NOMO-1 (cell line): ENCODE results near the gene ANKRD23.
A peak's percentile ranks its signal among the peaks of the same experiment; 100 is the strongest.

Experiments
- DNase-seq, 2 experiments: peaks; one replicate each; lab custom pipeline; 2025; ENCODE audit not compliant: unreplicated experiment in 2 of 2; lab: John Stamatoyannopoulos, UW

ANKRD23 gene

DNA sequence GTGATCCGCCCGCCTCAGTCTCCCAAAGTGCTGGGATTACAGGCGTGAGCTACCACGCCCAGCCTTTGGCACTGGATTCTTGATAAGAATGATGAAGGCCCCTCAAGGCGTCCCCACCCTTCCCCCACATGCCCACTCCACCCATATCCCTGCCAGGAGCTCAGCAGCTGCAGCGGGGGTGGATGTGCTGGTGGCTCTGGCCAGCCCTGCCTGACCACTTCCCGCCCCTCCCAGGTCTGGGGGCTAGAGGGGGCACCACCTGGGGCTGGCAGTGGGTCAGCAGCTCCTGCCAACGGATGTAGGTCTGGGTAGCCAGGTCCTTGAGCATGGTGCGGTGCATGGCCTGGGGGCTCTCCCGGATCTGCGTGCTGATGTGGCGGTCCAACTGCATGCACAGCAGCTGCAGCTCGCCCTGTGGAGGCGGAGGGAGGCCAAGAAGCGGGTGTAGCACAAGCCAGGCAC, 33.8 kb upstream of the ANKRD23 start:
- no peak for DNase-seq

DNA sequence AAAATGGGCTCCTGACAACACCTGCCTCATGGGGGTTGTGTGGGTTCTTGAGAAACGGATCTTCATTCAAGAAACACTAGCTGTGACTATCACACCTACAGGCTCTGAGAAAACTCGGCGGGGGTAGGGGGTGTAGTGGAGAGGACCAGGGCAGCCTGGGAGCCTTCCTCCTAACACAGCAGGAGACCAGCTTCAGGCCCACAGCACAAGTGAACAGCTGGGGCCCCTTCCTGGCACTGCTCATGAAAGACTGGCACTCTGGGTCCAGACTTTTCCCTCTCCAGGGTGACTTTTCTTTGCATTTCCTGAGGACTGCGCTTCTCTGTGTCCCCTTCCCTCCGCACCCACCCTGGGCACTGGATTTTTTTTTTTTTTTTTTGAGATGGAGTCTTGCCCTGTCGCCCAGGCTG, 33.2 kb upstream of the ANKRD23 start:
- DNase-seq: no peak

DNA sequence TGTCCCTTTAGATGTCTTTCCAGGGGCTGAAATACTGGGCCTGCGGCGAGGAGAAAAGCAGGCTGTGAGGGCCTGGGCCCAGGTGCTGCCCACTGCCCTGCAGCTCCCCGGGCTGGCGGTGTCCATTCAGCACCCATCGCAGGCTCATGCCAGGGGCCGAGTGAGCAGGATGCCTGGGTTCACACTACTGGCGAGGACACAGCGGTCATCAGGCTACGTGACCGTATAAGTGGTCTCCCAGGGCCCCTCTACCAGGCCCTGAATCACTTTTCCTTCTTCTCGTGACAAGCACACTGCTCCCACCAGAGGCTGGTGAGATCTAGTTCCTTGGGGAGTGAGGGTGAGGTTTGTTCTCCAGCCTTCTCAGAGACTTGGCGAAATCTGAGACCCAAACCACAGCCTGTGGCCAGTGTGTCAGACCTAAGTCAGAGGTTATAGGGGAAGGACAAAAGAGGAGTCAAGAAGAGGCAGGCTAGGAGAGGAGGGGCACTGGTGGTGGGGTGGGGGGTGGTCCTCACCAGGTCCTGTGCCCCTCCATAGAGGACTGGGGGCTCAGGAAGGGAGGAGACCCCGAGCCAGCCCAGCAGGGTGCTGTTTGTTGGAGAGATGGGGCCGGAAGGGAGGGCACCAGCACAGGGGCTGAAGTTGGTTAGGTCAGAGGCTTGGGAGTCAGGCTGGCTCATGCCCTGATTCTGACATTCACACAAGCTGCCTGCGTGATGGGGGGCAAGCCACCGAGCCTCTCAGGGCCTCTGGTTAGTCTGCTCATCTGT, 32.6 kb upstream of the ANKRD23 start:
- DNase-seq: no peak

DNA sequence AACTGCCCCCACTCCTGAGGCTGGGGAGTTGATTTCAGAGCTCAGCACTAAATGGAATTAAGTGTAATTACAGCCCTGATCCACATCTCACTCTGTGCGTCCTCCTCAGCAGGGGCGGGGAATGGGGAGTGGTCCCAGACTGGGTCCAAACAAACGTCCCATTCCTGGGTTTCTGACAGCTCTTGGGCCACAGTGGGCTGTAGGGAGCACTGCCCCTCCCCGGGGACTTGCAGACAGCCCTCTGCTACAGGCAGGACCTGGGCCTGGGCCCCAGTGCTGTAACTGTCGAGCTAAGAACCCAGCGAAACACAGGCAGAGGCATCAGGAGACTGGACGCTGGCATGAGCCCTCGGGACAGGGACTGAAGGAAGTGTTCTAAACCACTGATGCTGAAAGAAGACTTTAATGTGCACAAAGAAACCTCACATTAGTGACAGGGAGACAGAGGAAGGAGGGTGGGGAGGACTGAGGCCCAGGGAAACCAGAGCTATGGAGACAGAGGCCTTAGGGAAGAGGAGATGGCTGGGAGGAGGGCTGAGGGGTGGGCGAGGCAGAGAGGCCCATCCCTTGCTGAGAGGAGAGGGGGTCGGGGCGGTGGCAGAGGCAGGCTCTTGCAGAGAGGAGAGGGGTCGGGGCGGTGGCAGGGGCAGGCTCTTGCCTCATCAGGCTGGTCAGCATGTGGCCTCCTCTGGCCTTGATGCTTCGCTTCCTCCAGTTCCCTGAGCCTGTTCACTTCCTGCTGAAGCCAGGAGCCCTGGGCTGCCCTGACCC, 31.9 kb upstream of the ANKRD23 start:
- DNase-seq: no peak

DNA sequence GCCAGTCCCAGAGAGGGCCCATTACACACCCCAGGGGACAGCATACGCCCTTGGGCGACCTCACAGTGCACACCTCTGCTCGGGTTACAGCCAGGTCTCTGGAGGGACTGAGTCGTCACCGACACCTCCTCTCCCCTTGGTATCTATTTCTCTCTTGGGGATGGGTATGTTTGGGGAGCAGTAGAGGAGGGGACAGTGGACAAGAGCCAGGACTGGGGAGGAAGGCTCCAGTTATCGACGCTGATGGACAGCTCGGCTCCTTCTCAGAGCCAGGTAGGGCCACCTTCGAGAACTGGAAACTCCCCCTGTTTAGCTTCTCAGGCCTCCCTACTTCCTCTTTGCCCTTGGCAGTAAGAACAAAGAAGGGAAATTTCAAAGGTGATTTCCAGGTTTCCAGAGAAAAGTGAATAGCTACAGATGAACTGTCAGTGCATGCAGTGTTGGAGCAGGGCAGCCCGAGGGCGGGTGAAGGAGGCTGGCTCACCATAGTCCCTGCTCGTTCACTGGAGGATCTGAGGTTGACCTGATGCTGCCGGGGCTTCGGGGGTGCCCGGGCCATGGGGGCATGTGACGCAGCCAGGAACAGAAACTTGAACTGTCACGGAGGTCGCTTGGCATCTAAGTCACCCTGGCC, 30.5 kb upstream of the ANKRD23 start:
- DNase-seq: peak; percentile 19 to 28

DNA sequence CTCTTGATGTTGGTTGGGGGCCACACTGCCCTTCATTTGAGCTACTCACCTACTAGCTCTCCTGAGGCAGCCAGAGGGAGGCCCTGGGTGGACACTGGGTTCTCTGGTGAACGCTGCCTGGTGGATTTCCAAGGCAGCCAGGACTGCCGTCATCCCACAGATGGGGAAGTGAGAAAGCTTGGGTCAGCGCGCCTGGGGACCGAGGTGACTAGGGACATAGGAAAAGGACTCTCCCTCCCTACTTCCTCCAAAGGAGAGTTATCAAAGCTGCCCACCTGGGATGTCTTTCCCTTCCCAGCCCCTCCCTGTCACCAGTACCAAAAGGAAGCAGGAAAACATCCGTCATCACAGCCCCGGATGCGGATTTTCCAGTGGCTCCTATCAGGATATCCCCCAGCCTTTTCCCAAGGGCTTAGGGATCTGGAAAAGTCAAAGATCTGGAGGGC, 29.9 kb upstream of the ANKRD23 start:
- peak in 1 of 2 experiments; percentile 18 for DNase-seq

DNA sequence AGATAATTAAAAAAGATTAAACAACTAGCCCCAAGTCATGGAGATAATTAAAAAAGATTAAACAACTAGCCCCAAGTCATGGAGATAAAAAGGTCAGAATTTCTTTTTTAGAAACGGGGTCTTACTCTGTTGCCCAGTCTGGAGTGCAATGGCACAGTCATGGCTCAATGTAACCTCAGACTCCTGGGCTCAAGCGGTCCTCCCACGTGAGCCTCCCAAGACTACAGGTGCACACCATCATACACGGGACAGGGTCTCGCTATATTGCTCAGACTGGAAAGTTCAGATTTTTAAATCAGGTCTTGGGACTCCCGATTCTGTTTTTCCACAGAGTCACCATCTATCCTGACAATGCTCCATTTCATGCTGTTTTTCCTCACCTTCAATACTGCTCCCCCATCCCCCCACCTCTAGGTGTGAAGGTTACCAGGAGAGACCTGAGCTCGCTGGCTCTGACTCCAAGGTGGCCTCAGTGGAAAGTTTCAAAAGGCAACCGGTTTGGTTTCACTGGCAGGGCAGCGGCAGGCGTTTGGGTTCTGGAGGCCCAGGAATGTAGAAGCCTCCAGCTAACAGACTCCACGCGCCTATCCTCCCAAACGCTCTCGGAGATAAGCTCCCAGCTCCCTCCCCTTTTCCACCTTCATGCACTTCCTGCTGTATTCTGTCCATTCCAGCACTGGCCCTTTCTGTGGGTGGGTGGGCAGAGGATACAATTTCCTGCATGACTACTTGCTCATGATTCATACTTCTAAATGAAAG, 28.9 kb upstream of the ANKRD23 start:
- DNase-seq: no peak

DNA sequence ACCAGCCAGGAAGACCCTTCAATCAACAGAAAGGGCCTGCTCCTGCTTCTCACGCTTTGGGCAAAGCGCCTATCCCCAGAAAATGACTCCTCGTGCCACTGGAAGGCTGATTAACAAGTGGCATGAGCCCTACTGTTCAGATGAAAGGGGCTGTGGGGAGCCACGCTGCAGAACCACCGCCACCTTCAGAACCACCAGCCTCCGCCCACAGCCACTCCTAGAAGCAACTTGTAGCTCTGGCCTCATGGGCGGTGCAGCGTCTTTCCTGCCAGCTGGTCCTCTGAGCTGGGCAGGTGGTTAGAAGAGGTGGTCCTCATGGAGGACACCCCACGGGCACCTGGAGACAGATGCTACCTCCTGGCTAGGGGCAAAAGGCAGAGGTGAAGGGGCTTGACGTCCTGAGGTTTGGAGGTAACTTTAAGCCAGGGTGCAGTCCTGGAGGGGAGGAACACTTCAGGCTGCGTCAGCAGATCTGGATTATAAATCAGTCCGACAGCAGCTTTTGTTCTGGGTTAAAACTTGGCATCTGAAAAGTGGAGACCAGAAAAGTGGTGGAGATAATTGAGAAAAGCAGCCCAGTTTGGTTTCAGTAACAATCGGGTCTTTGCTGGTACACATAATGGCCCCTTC, 26.9 kb upstream of the ANKRD23 start:
- peak in 1 of 2 experiments; percentile 12 for DNase-seq

DNA sequence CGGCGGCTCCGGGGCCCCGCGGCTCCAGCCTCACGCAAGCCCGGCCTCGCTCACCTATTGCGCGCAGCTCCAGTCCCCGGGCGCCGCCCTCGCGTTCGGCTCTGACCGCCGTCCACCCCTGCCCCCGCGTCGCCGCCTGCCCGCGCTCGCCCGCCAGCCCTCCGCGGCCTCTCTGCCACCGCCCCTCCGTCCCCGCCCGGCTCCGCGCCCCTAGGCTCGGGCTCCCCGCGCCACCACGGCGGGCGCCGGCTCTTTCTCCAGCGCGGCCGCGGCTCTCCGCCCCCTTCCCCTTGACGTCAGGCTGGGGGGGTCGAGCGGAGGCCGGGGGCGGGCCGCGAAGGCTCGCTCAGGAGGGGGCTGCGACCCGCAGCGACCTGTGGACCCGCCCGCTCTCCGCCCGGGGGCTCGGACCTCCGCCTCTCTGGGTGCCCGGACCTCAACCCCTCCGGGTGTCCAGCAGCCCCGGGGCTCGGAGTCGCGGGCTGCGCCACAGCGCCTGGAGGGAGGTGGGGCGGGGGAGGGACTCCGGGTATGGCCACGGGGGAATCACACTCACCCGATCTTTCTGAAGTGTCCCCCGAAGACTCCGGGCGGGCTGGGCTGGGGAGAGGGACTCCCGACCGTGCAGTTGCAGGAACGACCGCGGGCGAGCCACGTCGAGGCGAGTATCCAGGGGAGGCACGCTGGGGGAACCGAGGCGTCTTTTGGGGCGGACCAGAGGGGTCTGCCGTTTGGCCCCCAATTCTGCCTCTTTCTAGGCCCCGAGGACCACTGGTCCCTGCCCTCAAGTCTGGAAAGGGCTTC, 26.2 kb upstream of the ANKRD23 start, which contains the start of gene SEMA4C:
TSS of gene SEMA4C (minus strand) at position 259 of the 804 bp plus-strand sequence. CDS start 2,194 bp downstream, outside the sequence.
- DNase-seq: peak; percentile 20 to 55

DNA sequence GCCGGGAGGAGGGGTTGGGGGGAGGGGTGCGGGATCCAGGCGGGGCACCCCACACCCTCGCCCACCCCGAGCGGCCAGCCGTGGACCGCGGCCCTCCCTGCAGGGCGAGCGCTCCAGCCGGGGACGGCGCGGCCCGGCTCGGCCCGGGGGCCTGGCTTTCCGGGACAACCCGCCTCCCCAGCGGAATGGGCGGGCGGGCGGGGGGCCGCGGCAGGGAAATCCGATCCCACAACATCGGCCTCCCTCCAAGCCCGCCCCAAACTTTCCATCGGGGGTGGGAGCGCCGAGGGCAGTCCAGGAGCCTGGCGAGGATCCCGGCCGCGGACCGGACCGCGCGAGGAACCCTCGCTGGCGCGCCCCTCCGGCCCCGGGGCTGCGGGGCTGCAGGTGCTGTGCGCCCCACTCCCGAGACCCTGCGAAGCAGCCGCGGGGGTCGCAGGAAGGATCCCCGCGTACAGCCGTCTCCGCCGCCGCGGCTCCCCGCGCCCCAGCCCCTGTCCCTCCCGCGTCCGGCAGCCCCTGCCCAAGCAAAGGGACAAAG, 25.5 kb upstream of the ANKRD23 start:
- no peak for DNase-seq

DNA sequence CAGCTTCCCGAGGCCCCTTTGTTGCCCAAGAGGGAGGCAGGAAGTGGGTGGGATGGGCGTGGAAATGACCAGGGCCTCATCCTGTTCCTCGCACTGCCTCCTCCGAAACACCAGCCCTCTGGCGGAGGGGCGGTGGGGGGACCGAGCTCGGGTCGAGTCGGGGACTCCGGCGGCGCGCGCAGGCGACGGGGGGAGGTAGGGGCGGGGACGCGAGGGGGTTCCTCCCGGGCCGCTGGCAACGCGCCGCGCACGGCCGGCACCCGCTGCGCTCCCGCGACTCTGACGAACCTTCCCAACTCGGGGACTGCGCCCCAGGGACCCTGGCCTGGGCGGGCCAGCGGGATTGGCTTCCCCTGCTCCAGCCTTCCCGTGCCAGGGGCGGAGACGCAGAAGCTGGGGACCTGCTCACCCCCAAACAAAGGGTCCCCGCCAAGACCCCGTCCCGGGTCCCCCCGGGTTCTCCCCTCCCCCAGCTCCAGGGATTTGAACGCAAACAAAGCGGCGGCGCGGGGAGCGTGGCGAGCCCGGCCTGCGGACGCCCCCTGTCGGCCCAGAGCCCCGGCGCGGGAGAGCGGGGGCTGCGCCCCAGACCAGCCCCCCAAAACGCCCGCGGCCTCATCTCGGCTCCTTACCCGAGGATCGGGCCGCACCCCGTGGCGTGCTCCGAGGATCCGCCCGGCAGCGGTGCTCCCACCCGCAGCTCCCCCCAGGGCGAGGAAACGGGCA, 24.9 kb upstream of the ANKRD23 start:
- peak; percentile 71 to 82 for DNase-seq

DNA sequence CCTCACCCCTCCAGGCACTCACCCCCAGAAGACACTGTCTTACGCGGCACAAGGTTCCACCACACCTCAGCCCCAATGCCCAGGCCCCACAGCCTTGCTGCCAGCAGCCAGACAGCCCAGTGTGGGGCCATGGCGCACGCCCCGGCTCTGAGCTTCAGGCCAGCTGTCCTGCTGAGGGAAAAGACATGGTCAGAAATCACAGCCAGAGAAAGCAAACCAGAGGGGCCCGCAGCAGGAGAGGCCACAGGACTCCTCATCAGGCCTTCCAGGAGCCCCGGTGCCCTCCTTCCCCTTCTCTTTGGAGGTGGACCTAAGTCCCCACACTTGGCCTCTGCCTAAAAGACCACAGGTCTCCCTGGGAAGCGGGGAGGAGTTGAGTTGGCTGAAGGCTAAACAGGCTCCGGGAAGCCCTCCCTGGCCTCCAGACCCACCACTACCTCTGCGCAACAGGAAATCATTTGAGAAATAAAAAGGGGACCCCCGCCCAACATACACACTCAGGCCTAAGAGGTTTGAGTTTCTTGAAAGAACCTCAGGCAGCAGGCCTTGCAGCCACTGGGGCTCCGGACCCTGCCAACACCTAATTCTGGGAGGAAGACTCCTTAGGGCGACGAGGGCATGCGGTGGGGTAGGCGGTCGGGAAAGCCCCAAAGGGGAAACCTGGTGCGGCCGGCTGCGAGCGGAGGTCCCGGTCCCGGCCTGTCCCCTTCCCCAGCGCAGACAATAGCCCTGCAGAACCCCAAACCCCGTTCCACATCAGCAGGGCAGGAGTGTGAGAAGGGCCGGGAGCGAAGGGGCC, 24.1 kb upstream of the ANKRD23 start:
- peak; percentile 18 for DNase-seq

DNA sequence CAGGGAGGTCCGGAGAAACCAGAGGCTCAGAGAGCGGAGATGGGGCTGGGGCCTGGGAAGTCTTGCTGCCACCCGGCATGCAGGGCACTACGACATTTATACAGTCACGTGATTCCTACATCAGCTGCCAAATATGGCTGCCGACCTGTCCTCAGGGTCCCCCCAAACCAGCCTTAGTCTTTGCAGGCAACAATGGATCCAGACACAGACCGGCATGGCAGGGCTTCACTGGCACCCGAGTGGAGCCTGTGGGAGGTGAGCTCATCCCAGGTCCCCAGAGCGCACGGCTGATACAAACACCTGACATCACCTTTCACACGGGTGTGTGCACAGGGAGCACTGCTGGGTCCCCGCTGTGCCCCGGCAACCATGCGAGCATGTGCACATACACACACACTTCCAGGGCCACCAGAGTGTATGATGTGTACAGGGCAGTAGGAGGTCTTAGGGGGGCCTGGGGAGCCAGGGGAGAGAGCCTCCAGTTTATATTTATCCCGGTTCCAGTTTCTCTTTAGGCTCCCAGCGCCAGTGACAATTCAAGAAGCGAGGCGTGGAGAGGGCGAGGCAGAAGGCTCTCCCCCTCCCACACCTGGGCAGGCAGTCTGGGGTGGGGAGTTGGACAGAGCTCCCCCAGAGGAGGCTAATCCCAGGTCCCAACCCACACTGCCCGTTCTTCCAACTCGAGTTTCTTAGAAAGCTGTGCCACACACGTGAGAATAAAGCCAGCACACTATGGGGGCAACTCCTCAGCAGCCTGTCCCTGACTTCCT, 23.4 kb upstream of the ANKRD23 start:
- DNase-seq: no peak

DNA sequence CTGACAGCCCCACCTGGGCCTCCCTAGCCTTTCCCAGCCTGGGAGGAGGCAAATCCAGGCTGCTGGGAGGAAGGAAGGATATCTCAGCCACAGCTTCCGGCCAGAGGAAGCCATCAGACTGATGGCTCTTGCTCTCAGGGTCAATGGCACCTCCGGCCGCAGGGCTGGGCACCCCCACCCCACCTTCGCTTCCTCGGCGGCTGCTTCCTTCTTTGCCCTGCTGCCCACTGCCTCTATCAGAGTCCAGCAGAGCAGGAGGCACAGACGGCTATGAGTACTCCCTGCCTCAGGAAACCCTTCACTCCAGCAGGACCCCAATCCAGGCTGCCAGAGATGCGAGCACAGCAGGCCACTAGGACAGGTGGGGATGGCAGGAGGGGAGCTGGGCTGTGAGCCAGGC, 22.8 kb upstream of the ANKRD23 start:
- DNase-seq: no peak

DNA sequence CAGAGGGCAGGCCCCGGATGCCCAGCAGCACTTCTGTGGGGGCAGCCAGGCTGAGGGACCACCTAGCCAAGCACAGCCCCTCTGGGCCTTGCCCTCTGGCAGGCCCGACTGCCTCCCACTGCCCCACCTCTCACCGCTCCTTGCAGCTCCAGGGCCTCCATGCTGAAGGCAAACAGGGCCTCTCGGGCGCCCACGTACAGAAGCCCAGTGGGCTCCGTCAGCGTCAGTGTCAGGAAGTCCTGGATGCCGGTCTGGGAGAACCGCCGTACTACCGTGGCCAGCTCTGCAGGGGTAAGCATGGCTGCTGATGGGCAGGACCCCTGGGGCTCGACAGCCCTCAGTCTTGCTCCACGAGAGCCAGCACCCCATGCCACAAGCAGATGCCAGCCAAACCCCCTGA, 22.3 kb upstream of the ANKRD23 start:
- no peak for DNase-seq

DNA sequence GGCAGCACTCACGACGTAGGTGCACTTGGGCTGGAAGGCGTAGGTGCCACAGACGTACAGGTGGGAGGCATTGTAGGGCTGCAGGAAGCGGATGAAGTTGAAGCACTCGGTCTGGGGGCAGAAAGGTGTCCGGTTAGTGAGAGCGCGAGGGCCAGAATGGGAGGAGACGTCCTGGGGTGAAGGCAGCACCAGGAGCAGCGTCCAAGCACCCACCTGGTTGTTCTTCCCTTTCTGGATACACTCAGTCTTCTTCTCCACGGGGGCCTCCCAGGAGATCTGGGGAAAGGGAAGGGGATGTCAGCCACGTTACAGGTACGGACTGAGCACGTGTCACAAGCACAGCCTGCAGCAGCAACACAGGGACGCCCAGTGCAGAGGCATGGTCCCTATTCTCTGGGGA, 21.8 kb upstream of the ANKRD23 start:
- no peak for DNase-seq
